Activated CD8-positive, alpha-beta memory T cell treated with anti-CD3 and anti-CD28 coated beads, Interleukin-2, amount 50 U/mL, for 48 hours (primary cell): ENCODE measurements around the gene MED12L.

Experiments
- DNase-seq: peaks from one replicate; pipeline ENCODE4 v3.0.0-alpha.2; 2020

The MED12L gene

GRCh38 chr3:151477591-151478334 lies 392.3 kb downstream of the MED12L start:
- DNase-seq: no peak

GRCh38 chr3:151478335-151478697 lies 392.9 kb downstream of the MED12L start:
- no peak for DNase-seq

- no peak for DNase-seq
Observed at GRCh38 chr3:151479452-151479851, 394.0 kb downstream of the MED12L start.

- no peak for DNase-seq
Observed at GRCh38 chr3:151480492-151480891, 395.0 kb downstream of the MED12L start.

- DNase-seq: no peak
Observed at GRCh38 chr3:151483488-151483887, 398.0 kb downstream of the MED12L start.

GRCh38 chr3:151483961-151484520 lies 398.6 kb downstream of the MED12L start:
- no peak for DNase-seq
